GM12875 (cell line): Measurements from ENCODE around the gene ZNF558.

Experiments
- H3K4me3 ChIP-seq: one replicate; pipeline ENCODE4 v1.5.1; 2011; ENCODE audit warnings: low read depth, low read length, control low read depth
- TF ChIP-seq, protein P1 (sequence below): IDR thresholded peaks from 2 replicates; pipeline ENCODE4 v1.5.1; 2011; ENCODE audit warnings: low read depth, mild to moderate bottlenecking, control low read depth, inconsistent platforms, low read length, moderate library complexity, borderline replicate concordance; ENCODE audit not compliant: insufficient read depth

Gene ZNF558

GRCh38 chr19:8850488-8850887 is 18.4 kb upstream of the ZNF558 start:
- TF ChIP-seq, protein P1, sequence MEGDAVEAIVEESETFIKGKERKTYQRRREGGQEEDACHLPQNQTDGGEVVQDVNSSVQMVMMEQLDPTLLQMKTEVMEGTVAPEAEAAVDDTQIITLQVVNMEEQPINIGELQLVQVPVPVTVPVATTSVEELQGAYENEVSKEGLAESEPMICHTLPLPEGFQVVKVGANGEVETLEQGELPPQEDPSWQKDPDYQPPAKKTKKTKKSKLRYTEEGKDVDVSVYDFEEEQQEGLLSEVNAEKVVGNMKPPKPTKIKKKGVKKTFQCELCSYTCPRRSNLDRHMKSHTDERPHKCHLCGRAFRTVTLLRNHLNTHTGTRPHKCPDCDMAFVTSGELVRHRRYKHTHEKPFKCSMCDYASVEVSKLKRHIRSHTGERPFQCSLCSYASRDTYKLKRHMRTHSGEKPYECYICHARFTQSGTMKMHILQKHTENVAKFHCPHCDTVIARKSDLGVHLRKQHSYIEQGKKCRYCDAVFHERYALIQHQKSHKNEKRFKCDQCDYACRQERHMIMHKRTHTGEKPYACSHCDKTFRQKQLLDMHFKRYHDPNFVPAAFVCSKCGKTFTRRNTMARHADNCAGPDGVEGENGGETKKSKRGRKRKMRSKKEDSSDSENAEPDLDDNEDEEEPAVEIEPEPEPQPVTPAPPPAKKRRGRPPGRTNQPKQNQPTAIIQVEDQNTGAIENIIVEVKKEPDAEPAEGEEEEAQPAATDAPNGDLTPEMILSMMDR: no peak
- no peak overlapping the region for H3K4me3 ChIP-seq

GRCh38 chr19:8849232-8849631 is 17.1 kb upstream of the ZNF558 start:
- TF ChIP-seq, protein P1: no peak
- H3K4me3 ChIP-seq: no peak overlapping the region

DNA sequence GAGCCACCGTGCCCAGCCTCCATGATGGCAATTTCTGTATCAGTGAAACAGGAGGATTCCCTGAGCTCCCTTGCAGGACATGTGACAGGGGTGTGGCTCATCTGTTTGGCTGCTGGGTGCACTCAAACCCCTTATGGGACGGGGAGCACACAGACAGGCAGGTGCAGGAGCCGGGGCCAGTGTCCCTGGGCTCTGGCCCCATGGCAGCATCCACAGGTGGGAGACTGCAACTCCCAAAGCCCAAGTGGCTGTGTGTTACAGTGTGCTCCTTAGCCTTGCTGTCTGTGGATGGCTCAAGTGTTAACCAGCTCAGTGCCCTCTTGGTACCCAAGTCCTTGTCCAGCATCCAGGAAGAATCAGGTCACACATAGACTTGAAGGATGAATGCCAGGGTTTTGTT is 14.7 kb upstream of the ZNF558 start:
- H3K4me3 ChIP-seq: no peak overlapping the region
- TF ChIP-seq, protein P1: no peak

- TF ChIP-seq, protein P1: no peak
- H3K4me3 ChIP-seq: no peak overlapping the region
Observed at GRCh38 chr19:8840708-8841107, 8.6 kb upstream of the ZNF558 start.

- TF ChIP-seq, protein P1: no peak
- no peak overlapping the region for H3K4me3 ChIP-seq
Observed at GRCh38 chr19:8835877-8836276, 3.8 kb upstream of the ZNF558 start.

GRCh38 chr19:8835446-8835845 is 3.3 kb upstream of the ZNF558 start:
- TF ChIP-seq, protein P1: no peak
- no peak overlapping the region for H3K4me3 ChIP-seq

GRCh38 chr19:8831832-8832131 is 322 bp downstream of the ZNF558 start:
- peak overlapping the region; percentile 76 for H3K4me3 ChIP-seq
- TF ChIP-seq, protein P1: no peak
